ENCODE measurements around the gene SGCD. TPM values are rescaled to one million over a fixed set of nuclear protein-coding genes. Genes with fewer than 3 reads are reported as not detected.

SGCD gene
- total RNA-seq, 2 experiments from 2014 or later = not detected

DNA sequence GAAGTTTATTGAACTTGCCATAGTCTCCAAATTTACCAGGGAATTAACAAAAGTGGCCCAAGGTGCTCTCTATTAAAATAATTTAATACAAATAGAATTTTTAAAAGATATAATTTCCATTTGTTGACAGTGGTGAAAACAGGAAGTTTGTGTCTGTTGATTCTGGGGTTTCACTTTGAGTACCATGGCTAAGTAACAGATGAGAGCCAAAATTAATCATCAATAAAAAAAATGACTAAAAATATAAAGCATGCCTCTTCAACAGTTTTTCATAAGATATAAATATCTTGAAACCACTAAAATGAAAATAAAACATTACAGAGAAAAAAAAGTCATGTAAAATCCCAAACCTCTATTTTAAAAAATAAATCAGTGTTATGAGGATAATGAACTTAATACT, 49.8 kb downstream of the SGCD start:
- TF ChIP-seq EZH2phosphoT487 (IDR thresholded peaks at IDR 0.05; ENCODE audit: borderline replicate concordance, low read depth, low read length) (no peak), CTCF (conservative IDR thresholded peaks at IDR 0.05; ENCODE audit: low read length) (no peak)
- no peaks in the 10 kb centered on the region for H4K20me1 ChIP-seq (ENCODE audit: insufficient read depth, low read length)
- intact Hi-C loops (cut with micrococcal nuclease; ENCODE audit: unreplicated experiment) = no loop called here
- CTCF ChIA-PET (ENCODE audit: unreplicated experiment) = no interaction called here
- H3K79me2 ChIP-seq (ENCODE audit: insufficient read depth, low read depth, low read length) = no peaks in the 10 kb centered on the region
- DNase-seq (ENCODE audit: low spot score) = no peak
- POLR2A ChIA-PET = interaction anchor here (1.4 kb wide), 1 partner anchor 10 kb away, joined by 3 read pairs; no protein-coding TSS in a partner anchor
- H3K4me3 ChIP-seq (ENCODE audit: low read depth, low read length, poor library complexity, severe bottlenecking) = no peak overlapping the region
- H3K27ac ChIP-seq (ENCODE audit: low read depth, low read length, poor library complexity, severe bottlenecking) = no peak overlapping the region
- no peak overlapping the region for H3K4me2 ChIP-seq (ENCODE audit: low read length)
- H3K4me1 ChIP-seq (ENCODE audit: insufficient read depth, low read length, poor library complexity, severe bottlenecking) = no peaks in the 10 kb centered on the region
- H3K9me2 ChIP-seq (ENCODE audit: insufficient read depth, low read length) = no peaks in the 10 kb centered on the region
- H2AFZ ChIP-seq (ENCODE audit: low read length) = no peak overlapping the region
- no peaks in the 10 kb centered on the region for H3K9me3 ChIP-seq (ENCODE audit: low read length)
- BruUV-seq (replicated peaks) = no TSS peak
- no peaks in the 10 kb centered on the region for H3K36me3 ChIP-seq (ENCODE audit: insufficient read depth, low read length)

DNA sequence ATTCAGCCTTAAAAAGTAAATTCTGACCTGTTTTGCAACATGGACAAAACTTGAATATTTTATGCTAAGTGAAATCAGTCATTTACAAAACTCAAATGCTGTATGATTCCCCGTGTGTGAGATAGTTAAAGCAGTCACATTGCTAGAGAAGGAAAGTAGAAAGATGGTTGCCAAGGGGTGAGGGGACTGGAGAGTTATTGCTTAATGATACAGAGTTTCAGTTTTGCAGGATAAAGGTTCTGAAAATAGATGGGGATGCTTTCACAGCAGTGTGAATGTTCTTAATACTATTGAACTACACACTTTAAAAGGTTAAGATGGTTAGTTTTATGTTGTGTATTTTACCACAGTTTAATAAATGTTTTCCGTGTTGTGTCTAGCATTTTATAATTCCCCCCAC, 51.2 kb downstream of the SGCD start:
- no peak for TF ChIP-seq EZH2phosphoT487 (IDR thresholded peaks at IDR 0.05; ENCODE audit: borderline replicate concordance, low read depth, low read length)
- TF ChIP-seq CTCF (conservative IDR thresholded peaks at IDR 0.05; ENCODE audit: low read length) = no peak
- POLR2A ChIA-PET = no interaction called here

DNA sequence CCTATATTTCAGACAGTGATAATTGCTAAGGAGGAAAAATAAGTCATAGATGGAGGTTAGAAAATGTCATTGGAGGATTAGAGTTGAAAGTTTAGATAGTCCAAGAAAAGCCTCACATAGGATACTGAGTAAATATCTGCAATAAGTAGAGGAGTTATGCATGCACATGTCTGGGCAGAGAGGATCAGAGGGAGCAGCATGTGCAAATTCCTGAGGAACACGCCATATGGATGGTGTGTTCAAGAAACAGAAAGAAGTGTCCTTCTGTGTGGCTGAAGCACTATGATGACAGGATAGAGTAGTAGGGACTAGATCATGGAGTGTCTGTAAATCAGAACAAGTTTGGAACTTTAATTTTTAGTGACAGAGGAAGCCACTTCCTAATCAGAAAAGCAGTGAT, 52.2 kb downstream of the SGCD start:
- Histone ChIP-seq H3K9me3 (ENCODE audit: low read length) (no peaks in the 10 kb centered on the region), H3K36me3 (ENCODE audit: insufficient read depth, low read length) (no peaks in the 10 kb centered on the region), H2AFZ (ENCODE audit: low read length) (no peak overlapping the region), H3K27ac (ENCODE audit: low read depth, low read length, poor library complexity, severe bottlenecking) (no peak overlapping the region), H3K79me2 (ENCODE audit: insufficient read depth, low read depth, low read length) (no peaks in the 10 kb centered on the region), H3K4me2 (ENCODE audit: low read length) (no peak overlapping the region), H3K4me3 (ENCODE audit: low read depth, low read length, poor library complexity, severe bottlenecking) (no peak overlapping the region), H3K9me2 (ENCODE audit: insufficient read depth, low read length) (no peaks in the 10 kb centered on the region), H4K20me1 (ENCODE audit: insufficient read depth, low read length) (no peaks in the 10 kb centered on the region), H3K4me1 (ENCODE audit: insufficient read depth, low read length, poor library complexity, severe bottlenecking) (no peaks in the 10 kb centered on the region)
- ChIA-PET POLR2A (no interaction called here), CTCF (ENCODE audit: unreplicated experiment) (no interaction called here)
- BruUV-seq (replicated peaks) = no TSS peak
- intact Hi-C loops (cut with micrococcal nuclease; ENCODE audit: unreplicated experiment) = no loop called here
- DNase-seq (ENCODE audit: low spot score) = no peak
- TF ChIP-seq CTCF (conservative IDR thresholded peaks at IDR 0.05; ENCODE audit: low read length) (no peak), EZH2phosphoT487 (IDR thresholded peaks at IDR 0.05; ENCODE audit: borderline replicate concordance, low read depth, low read length) (no peak)

More for the DNA sequence above, 51.2 kb downstream of the SGCD start:
- CTCF ChIA-PET (ENCODE audit: unreplicated experiment) = no interaction called here
- Histone ChIP-seq H3K4me3 (ENCODE audit: low read depth, low read length, poor library complexity, severe bottlenecking) (no peak overlapping the region), H4K20me1 (ENCODE audit: insufficient read depth, low read length) (no peaks in the 10 kb centered on the region), H3K79me2 (ENCODE audit: insufficient read depth, low read depth, low read length) (no peaks in the 10 kb centered on the region), H2AFZ (ENCODE audit: low read length) (no peak overlapping the region), H3K9me2 (ENCODE audit: insufficient read depth, low read length) (no peaks in the 10 kb centered on the region), H3K27ac (ENCODE audit: low read depth, low read length, poor library complexity, severe bottlenecking) (no peak overlapping the region), H3K4me2 (ENCODE audit: low read length) (no peak overlapping the region), H3K36me3 (ENCODE audit: insufficient read depth, low read length) (no peaks in the 10 kb centered on the region), H3K4me1 (ENCODE audit: insufficient read depth, low read length, poor library complexity, severe bottlenecking) (no peaks in the 10 kb centered on the region), H3K9me3 (ENCODE audit: low read length) (no peaks in the 10 kb centered on the region)
- intact Hi-C loops (cut with micrococcal nuclease; ENCODE audit: unreplicated experiment) = no loop called here
- DNase-seq (ENCODE audit: low spot score) = no peak
- no TSS peak for BruUV-seq (replicated peaks)

All from OCI-LY7 (cell line).